CD4-positive, alpha-beta T cell (primary cell): ENCODE results near the gene MAS1. TPM values are rescaled to one million over a fixed set of nuclear protein-coding genes. Genes with fewer than 3 reads are reported as not detected.

Source experiments
- ATAC-seq: fragments of 200-7000 bp; cut with Tn5 transposase; one replicate; pipeline ENCODE4 v1.10.0; 2022; ENCODE audit warnings: mild to moderate bottlenecking; ENCODE audit not compliant: poor library complexity
- CTCF ChIA-PET: fragments of 350-600 bp; sonication (Branson Sonifier 250); formaldehyde crosslinking; loops from one replicate; lab custom pipeline; 2021; ENCODE audit warnings: antibody characterized with exemption, inconsistent platforms; lab: Charles Lee
- POLR2A ChIA-PET: fragments of 350-600 bp; sonication (Branson Sonifier 250); formaldehyde crosslinking; loops from one replicate; lab custom pipeline; 2021; ENCODE audit warnings: antibody characterized with exemption, inconsistent platforms; lab: Charles Lee
- DNase-seq, 14 experiments: peaks; one replicate each; pipeline ENCODE4 v3.0.0-alpha.2; 2013 to 2020; ENCODE audit warnings: mixed read lengths in 2 of 14
- H3K27ac ChIP-seq, 2 donors: one replicate each; pipeline versions ENCODE4 v1.5.1 to v1.7.0; 2013; ENCODE audit warnings: low read length in 2 of 2, low read depth in 1 of 2, mild to moderate bottlenecking in 1 of 2
- H3K27me3 ChIP-seq, 2 experiments: 1 replicate in 1 of 2; 2 replicates in 1 of 2; pipeline versions ENCODE4 v1.6.1 to v1.7.0; 2013; ENCODE audit warnings: low read length in 2 of 2, control low read depth in 1 of 2, mild to moderate bottlenecking in 1 of 2, moderate library complexity in 1 of 2; ENCODE audit not compliant: insufficient read depth in 2 of 2, control insufficient read depth in 1 of 2
- H3K36me3 ChIP-seq: one replicate; pipeline ENCODE4 v1.6.1; 2013; ENCODE audit warnings: low read length, control low read depth; ENCODE audit not compliant: insufficient read depth
- H3K4me1 ChIP-seq: one replicate; pipeline ENCODE4 v1.6.1; 2013; ENCODE audit warnings: low read length, control low read depth; ENCODE audit not compliant: insufficient read depth
- H3K4me3 ChIP-seq: one replicate; pipeline ENCODE4 v1.5.1; 2013; ENCODE audit warnings: mild to moderate bottlenecking, low read length, moderate library complexity
- H3K9me3 ChIP-seq, 2 experiments: 1 replicate in 1 of 2; 2 replicates in 1 of 2; pipeline versions ENCODE4 v1.6.1 to v1.7.0; 2013; ENCODE audit warnings: low read length in 2 of 2, mild to moderate bottlenecking in 2 of 2, control low read depth in 1 of 2, moderate library complexity in 1 of 2; ENCODE audit not compliant: control insufficient read depth in 1 of 2, insufficient read depth in 1 of 2
- H3K27ac Mint-ChIP-seq: one replicate; pipeline ENCODE4 v1.8.0; 2020; ENCODE audit warnings: mixed read lengths
- H3K27me3 Mint-ChIP-seq: one replicate; pipeline ENCODE4 v1.8.0; 2021; ENCODE audit warnings: mixed read lengths
- H3K36me3 Mint-ChIP-seq: one replicate; pipeline ENCODE4 v1.8.0; 2021; ENCODE audit warnings: low read depth, mixed read lengths
- H3K4me1 Mint-ChIP-seq: one replicate; pipeline ENCODE4 v1.8.0; 2021; ENCODE audit warnings: low read depth, mixed read lengths
- H3K4me3 Mint-ChIP-seq: one replicate; pipeline ENCODE4 v1.8.0; 2020; ENCODE audit warnings: mild to moderate bottlenecking, mixed read lengths
- H3K9me3 Mint-ChIP-seq: one replicate; pipeline ENCODE4 v1.8.0; 2020; ENCODE audit warnings: mixed read lengths
- CTCF ChIP-seq: fragments of 200-600 bp; IDR thresholded peaks from one replicate; pipeline ENCODE4 v1.8.0; 2022; ENCODE audit warnings: antibody characterized with exemption, mild to moderate bottlenecking
- intact Hi-C, 2 experiments: fragments of 100-400 bp; cut with DNase I in 1 of 2; cut with micrococcal nuclease in 1 of 2; formaldehyde crosslinking; loops; one replicate each; pipeline versions ENCODE4 v1.15.1 to v1.9.0; 2023 to 2025; cut with DNase I, micrococcal nuclease
- total RNA-seq, 174 experiments: library from RNA in 2 of 174; stranded (reverse) in 2 of 174; gene quantifications; one replicate each; pipeline ENCODE4 v1.2.3 and lab custom pipeline; 2021 to 2026

The MAS1 gene
- total RNA-seq, 2 experiments from 2014 or later, result not detected

- ChIA-PET POLR2A (no interaction called here), CTCF (no interaction called here)
- ATAC-seq, result no peak
- no peaks in the 10 kb centered on the region for H3K4me1 Mint-ChIP-seq
- peaks cover 15% of the 10 kb centered on the region for H3K27me3 Mint-ChIP-seq
- Histone ChIP-seq H3K27ac (no peak overlapping the region), H3K27me3 (no peaks in the 10 kb centered on the region), H3K4me3 (no peak overlapping the region), H3K4me1 (no peaks in the 10 kb centered on the region), H3K36me3 (no peaks in the 10 kb centered on the region), H3K9me3 (no peaks in the 10 kb centered on the region)
- no peak for DNase-seq
- TF ChIP-seq CTCF, result no peak
- intact Hi-C loops, result no loop called here
- H3K9me3 Mint-ChIP-seq, result no peaks in the 10 kb centered on the region
- no peaks in the 10 kb centered on the region for H3K36me3 Mint-ChIP-seq
- no peak overlapping the region for H3K27ac Mint-ChIP-seq
- no peak overlapping the region for H3K4me3 Mint-ChIP-seq
Observed at GRCh38 chr6:159878341-159878740, 12.4 kb upstream of the MAS1 start.

DNA sequence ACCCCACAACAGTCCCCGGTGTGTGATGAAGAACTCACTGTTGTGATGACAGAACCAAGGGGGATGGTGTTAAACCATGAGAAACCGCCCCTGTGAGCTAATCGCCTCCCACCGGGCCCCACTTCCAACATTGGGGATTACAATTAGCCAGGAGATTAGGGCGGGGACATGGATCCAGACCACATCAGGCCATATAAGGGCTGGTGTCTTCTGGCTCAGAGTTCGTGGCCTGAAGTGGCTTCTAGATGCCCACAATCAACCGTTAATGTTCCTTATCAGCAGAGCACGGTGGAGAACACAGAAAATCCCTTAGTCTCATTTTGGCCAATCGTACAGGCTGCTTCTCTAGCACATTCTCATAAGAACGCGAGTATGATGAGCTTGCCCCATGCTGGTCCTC, 10.9 kb upstream of the MAS1 start:
- Histone ChIP-seq H3K36me3 (no peaks in the 10 kb centered on the region), H3K9me3 (no peaks in the 10 kb centered on the region), H3K4me3 (no peak overlapping the region), H3K27me3 (no peaks in the 10 kb centered on the region), H3K4me1 (no peaks in the 10 kb centered on the region), H3K27ac (no peak overlapping the region)
- H3K9me3 Mint-ChIP-seq, result no peaks in the 10 kb centered on the region
- H3K27me3 Mint-ChIP-seq, result peaks cover 13% of the 10 kb centered on the region
- DNase-seq, result no peak
- no peak overlapping the region for H3K27ac Mint-ChIP-seq
- H3K36me3 Mint-ChIP-seq, result no peaks in the 10 kb centered on the region
- no peak for ATAC-seq
- no peak overlapping the region for H3K4me3 Mint-ChIP-seq
- intact Hi-C loops, result no loop called here
- no peak for TF ChIP-seq CTCF
- POLR2A ChIA-PET, result no interaction called here
- CTCF ChIA-PET, result no interaction called here
- H3K4me1 Mint-ChIP-seq, result no peaks in the 10 kb centered on the region

GRCh38 chr6:159880412-159880975, 10.3 kb upstream of the MAS1 start:
- no peak overlapping the region for H3K27ac Mint-ChIP-seq
- no peak for TF ChIP-seq CTCF
- H3K27me3 Mint-ChIP-seq, result peaks cover 10% of the 10 kb centered on the region
- no peak overlapping the region for H3K4me3 Mint-ChIP-seq
- Histone ChIP-seq H3K27me3 (no peaks in the 10 kb centered on the region), H3K9me3 (no peaks in the 10 kb centered on the region), H3K27ac (no peak overlapping the region), H3K4me3 (no peak overlapping the region), H3K4me1 (no peaks in the 10 kb centered on the region), H3K36me3 (no peaks in the 10 kb centered on the region)
- ATAC-seq (no peak), DNase-seq (no peak)
- no peaks in the 10 kb centered on the region for H3K36me3 Mint-ChIP-seq
- intact Hi-C loops, result no loop called here
- CTCF ChIA-PET, result no interaction called here
- H3K4me1 Mint-ChIP-seq, result no peaks in the 10 kb centered on the region
- H3K9me3 Mint-ChIP-seq, result no peaks in the 10 kb centered on the region
- POLR2A ChIA-PET, result no interaction called here
